WERI-Rb-1 (cell line): ENCODE results near the gene SPEN.
A peak's percentile ranks its signal among the peaks of the same experiment; 100 is the strongest.
"Not testable (repeated sequence)": the region's sequence is repeated elsewhere in the genome, so short reads cannot be mapped to it uniquely, and the experiment has no call there.

Experiments used
- DNase-seq: peaks from one replicate; pipeline ENCODE4 v3.0.0-alpha.2; 2020
- H3K27ac ChIP-seq: fragments of 250-450 bp; sonication (Bioruptor Pico); 2 replicates; pipeline ENCODE4 v1.5.1; 2020; ENCODE audit warnings: mild to moderate bottlenecking, moderate library complexity
- H3K27me3 ChIP-seq: fragments of 250-450 bp; sonication (Bioruptor Pico); 2 replicates; pipeline ENCODE4 v1.5.1; 2021; ENCODE audit warnings: mild to moderate bottlenecking, low read depth, moderate library complexity; ENCODE audit not compliant: insufficient read depth, severe bottlenecking
- H3K36me3 ChIP-seq: fragments of 250-450 bp; sonication (Bioruptor Pico); 2 replicates; pipeline ENCODE4 v1.5.1; 2020; ENCODE audit warnings: mild to moderate bottlenecking, moderate library complexity
- H3K4me3 ChIP-seq: 2 replicates; pipeline ENCODE4 v1.5.1; 2011; ENCODE audit warnings: low read depth, mild to moderate bottlenecking, control low read depth, low read length
- H3K9me3 ChIP-seq: fragments of 250-450 bp; sonication (Bioruptor Pico); 2 replicates; pipeline ENCODE4 v1.5.1; 2021; ENCODE audit warnings: mild to moderate bottlenecking, moderate library complexity; ENCODE audit not compliant: severe bottlenecking
- TF ChIP-seq, protein P1 (sequence below): IDR thresholded peaks from 2 replicates; pipeline ENCODE4 v1.5.1; 2011; ENCODE audit warnings: low read depth, mild to moderate bottlenecking, control low read depth, inconsistent platforms, low read length

SPEN gene

GRCh38 chr1:15975805-15976680 is 128.5 kb downstream of the SPEN start, which contains the start of gene ZBTB17:
TSS of gene ZBTB17 (minus strand) at chr1:15976101. CDS start at chr1:15948495, 27,606 bp downstream.
- peaks cover 20% of the 10 kb centered on the region for H3K36me3 ChIP-seq
- no peaks in the 10 kb centered on the region for H3K27me3 ChIP-seq
- H3K9me3 ChIP-seq = no peaks in the 10 kb centered on the region
- H3K27ac ChIP-seq = peak within 1 kb of the TSS; percentile 81
- peak; percentile 94 for DNase-seq
- H3K4me3 ChIP-seq = peak within 1 kb of the TSS; percentile 84
- TF ChIP-seq, protein P1, sequence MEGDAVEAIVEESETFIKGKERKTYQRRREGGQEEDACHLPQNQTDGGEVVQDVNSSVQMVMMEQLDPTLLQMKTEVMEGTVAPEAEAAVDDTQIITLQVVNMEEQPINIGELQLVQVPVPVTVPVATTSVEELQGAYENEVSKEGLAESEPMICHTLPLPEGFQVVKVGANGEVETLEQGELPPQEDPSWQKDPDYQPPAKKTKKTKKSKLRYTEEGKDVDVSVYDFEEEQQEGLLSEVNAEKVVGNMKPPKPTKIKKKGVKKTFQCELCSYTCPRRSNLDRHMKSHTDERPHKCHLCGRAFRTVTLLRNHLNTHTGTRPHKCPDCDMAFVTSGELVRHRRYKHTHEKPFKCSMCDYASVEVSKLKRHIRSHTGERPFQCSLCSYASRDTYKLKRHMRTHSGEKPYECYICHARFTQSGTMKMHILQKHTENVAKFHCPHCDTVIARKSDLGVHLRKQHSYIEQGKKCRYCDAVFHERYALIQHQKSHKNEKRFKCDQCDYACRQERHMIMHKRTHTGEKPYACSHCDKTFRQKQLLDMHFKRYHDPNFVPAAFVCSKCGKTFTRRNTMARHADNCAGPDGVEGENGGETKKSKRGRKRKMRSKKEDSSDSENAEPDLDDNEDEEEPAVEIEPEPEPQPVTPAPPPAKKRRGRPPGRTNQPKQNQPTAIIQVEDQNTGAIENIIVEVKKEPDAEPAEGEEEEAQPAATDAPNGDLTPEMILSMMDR = no peak

- H3K4me3 ChIP-seq, H3K27ac ChIP-seq, H3K27me3 ChIP-seq, DNase-seq, H3K9me3 ChIP-seq, H3K36me3 ChIP-seq: not testable (repeated sequence)
Observed at GRCh38 chr1:15977947-15978346, 130.4 kb downstream of the SPEN start.

DNA sequence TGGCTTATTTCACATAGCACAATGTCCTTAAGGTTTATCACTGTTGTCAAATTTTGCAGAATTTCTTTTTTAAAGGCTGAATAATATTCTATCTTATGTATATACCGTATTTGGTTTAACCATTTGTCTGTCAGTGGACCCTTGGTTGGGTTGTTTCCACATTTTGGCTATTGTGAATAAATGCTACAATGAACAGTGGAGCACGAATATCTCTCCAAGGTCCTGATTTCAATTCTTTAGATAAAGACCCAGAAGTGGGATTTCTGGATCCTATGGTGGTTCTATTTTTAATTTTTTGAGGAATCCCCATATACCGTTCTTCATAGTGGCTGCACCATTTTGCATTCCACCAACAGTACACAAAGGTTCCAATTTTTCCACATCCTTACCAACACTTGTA is 134.2 kb downstream of the SPEN start:
- TF ChIP-seq, protein P1 = no peak
- no peak overlapping the region for H3K27ac ChIP-seq
- no peaks in the 10 kb centered on the region for H3K36me3 ChIP-seq
- H3K9me3 ChIP-seq = no peaks in the 10 kb centered on the region
- no peaks in the 10 kb centered on the region for H3K27me3 ChIP-seq
- DNase-seq = no peak
- H3K4me3 ChIP-seq = no peak overlapping the region

DNA sequence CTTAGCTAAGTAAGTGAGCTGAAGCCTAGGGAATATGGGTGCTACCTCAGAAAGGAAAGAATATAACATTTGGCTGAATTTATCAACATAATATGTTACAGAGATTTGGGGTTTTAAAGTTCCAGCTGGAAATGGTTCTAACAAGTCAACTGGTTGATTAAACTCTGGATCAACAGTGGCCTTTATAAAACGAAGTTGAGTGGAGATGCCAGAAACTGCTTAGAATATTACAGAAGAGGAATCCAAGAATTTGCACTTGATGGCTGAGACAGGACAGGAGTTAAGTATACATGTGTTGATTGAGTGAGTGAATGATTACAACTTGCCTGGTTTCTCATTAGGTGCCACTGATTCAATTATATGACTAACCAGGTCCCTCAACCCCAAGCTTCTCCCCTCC is 135.8 kb downstream of the SPEN start:
- Histone ChIP-seq H3K9me3 (no peaks in the 10 kb centered on the region), H3K36me3 (no peaks in the 10 kb centered on the region), H3K27me3 (no peaks in the 10 kb centered on the region), H3K27ac (no peak overlapping the region), H3K4me3 (no peak overlapping the region)
- TF ChIP-seq, protein P1 = no peak
- no peak for DNase-seq

- Histone ChIP-seq H3K36me3 (no peaks in the 10 kb centered on the region), H3K9me3 (no peaks in the 10 kb centered on the region), H3K4me3 (no peak overlapping the region), H3K27me3 (no peaks in the 10 kb centered on the region), H3K27ac (no peak overlapping the region)
- TF ChIP-seq, protein P1 = no peak
- DNase-seq = no peak
Observed at GRCh38 chr1:15985611-15986297, 138.2 kb downstream of the SPEN start.
